ENCODE results near the gene GLRA2.

The GLRA2 gene

DNA sequence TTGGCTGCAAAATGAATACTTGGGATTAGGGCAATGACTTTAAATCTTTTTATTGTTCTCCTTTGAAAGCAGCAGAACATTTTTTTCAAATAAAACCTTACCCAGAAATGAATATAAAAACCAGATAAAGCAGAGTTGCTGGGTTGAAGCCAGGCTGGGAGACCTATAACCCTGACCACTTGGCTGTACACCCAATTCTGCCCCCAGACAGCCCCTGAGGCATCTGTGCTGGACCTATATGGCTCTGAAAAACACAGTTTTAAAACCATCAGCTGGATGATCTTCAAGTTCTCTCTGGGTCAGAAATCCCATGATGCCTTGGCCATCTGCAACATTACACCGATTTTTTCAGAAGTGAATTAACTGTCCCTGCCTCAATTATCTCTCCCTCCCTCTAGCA lies 23.7 kb upstream of the GLRA2 start:
- H3K9ac ChIP-seq (ENCODE audit: low read length) = no peak overlapping the region
- no peak for DNase-seq

DNA sequence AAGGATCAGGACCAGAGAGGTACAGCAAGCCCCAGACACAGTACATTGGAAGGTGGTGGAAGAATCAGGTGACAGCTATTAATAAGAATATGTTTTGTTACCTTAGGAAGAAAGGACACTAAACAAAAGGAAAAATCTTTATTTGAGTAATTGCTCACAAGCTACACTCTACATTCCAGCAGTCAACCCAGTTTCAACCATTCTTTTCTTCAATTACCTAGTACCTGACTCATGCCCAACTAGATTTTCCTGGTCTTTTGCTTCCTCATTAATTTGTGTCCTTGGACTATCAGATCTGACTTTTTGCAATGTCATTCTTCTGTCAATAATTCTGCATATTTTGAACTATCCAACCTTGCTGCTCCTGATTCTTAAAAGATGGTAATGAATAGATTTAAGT lies 22.5 kb upstream of the GLRA2 start:
- TF ChIP-seq EZH2 (optimal IDR thresholded peaks at IDR 0.05; ENCODE audit: low read depth, low read length) (no peak), EZH2phosphoT487 (IDR thresholded peaks at IDR 0.05; ENCODE audit: low read length) (no peak), CTCF (IDR thresholded peaks at IDR 0.05; ENCODE audit: low read length) (no peak)
- H4K20me1 ChIP-seq (ENCODE audit: insufficient read depth, low read length) = no peaks in the 10 kb centered on the region
- H3K27ac ChIP-seq (ENCODE audit: low read length) = no peak overlapping the region
- no peaks in the 10 kb centered on the region for H3K27me3 ChIP-seq (replicated peaks; ENCODE audit: insufficient read depth, low read length)
- no peaks in the 10 kb centered on the region for H3K9me2 ChIP-seq (replicated peaks; ENCODE audit: insufficient read depth, low read length)
- no peaks in the 10 kb centered on the region for H3K79me2 ChIP-seq (ENCODE audit: low read length)
- H2AFZ ChIP-seq (ENCODE audit: low read length) = no peak overlapping the region
- no peaks in the 10 kb centered on the region for H3F3A ChIP-seq (ENCODE audit: insufficient read depth, low read length)
- DNase-seq = no peak
- no peaks in the 10 kb centered on the region for H3K4me1 ChIP-seq (ENCODE audit: low read length)
- no peak overlapping the region for H3K4me3 ChIP-seq (ENCODE audit: low read length)
- no peak overlapping the region for H3K9ac ChIP-seq (ENCODE audit: low read length)
- H3K36me3 ChIP-seq (replicated peaks; ENCODE audit: insufficient read depth, low read length) = no peaks in the 10 kb centered on the region
- H3K9me3 ChIP-seq (replicated peaks; ENCODE audit: insufficient read depth, low read length) = no peaks in the 10 kb centered on the region
- no peak overlapping the region for H3K4me2 ChIP-seq (ENCODE audit: low read depth, low read length)

More for the DNA sequence above, 23.7 kb upstream of the GLRA2 start:
- Histone ChIP-seq H2AFZ (ENCODE audit: low read length) (no peak overlapping the region), H3K27ac (ENCODE audit: low read length) (no peak overlapping the region), H3K4me2 (ENCODE audit: low read depth, low read length) (no peak overlapping the region), H3K4me1 (ENCODE audit: low read length) (no peaks in the 10 kb centered on the region), H3K36me3 (replicated peaks; ENCODE audit: insufficient read depth, low read length) (no peaks in the 10 kb centered on the region), H3K79me2 (ENCODE audit: low read length) (no peaks in the 10 kb centered on the region), H3F3A (ENCODE audit: insufficient read depth, low read length) (no peaks in the 10 kb centered on the region), H3K9me3 (replicated peaks; ENCODE audit: insufficient read depth, low read length) (no peaks in the 10 kb centered on the region), H4K20me1 (ENCODE audit: insufficient read depth, low read length) (no peaks in the 10 kb centered on the region), H3K9me2 (replicated peaks; ENCODE audit: insufficient read depth, low read length) (no peaks in the 10 kb centered on the region), H3K27me3 (replicated peaks; ENCODE audit: insufficient read depth, low read length) (no peaks in the 10 kb centered on the region), H3K4me3 (ENCODE audit: low read length) (no peak overlapping the region)
- TF ChIP-seq CTCF (IDR thresholded peaks at IDR 0.05; ENCODE audit: low read length) (no peak), EZH2phosphoT487 (IDR thresholded peaks at IDR 0.05; ENCODE audit: low read length) (no peak), EZH2 (optimal IDR thresholded peaks at IDR 0.05; ENCODE audit: low read depth, low read length) (no peak)

DNA sequence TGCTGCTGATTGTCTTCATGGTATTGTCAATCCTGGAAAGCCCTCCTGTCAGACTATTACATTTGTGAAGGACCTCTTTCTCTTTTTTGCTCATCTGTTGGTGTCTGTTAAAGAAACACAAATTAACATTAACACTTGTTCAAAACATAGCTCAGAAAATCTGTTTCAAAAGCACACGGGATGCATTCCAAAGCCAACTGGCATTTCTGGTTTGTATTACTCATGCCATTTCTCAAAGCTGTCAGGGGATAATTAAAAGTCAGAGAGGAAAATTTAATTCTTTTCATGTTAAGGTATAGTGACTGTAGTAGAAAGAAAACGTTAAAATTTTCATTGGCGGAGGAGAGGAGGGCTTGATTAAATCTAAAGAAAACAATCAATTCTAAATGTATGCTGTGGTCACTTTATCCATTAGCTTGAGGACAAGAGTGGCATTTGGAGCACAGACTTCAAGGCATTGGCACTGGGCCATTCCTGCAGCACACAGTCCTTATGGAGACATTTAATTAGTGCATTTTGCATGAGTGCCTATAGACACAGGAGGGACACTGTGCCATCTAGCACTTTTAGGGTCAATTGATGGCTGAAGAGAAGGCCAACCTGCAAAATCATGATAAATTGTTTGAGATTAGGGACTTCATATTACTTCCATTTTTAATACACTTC lies 21.2 kb upstream of the GLRA2 start:
- no peaks in the 10 kb centered on the region for H3K36me3 ChIP-seq (replicated peaks; ENCODE audit: insufficient read depth, low read length)
- no peaks in the 10 kb centered on the region for H3K27me3 ChIP-seq (replicated peaks; ENCODE audit: insufficient read depth, low read length)
- H3F3A ChIP-seq (ENCODE audit: insufficient read depth, low read length) = no peaks in the 10 kb centered on the region
- no peaks in the 10 kb centered on the region for H3K9me3 ChIP-seq (replicated peaks; ENCODE audit: insufficient read depth, low read length)
- no peak overlapping the region for H3K9ac ChIP-seq (ENCODE audit: low read length)
- no peak for TF ChIP-seq EZH2phosphoT487 (IDR thresholded peaks at IDR 0.05; ENCODE audit: low read length)
- no peak for TF ChIP-seq CTCF (IDR thresholded peaks at IDR 0.05; ENCODE audit: low read length)
- no peak overlapping the region for H2AFZ ChIP-seq (ENCODE audit: low read length)
- no peak overlapping the region for H3K27ac ChIP-seq (ENCODE audit: low read length)
- H3K4me1 ChIP-seq (ENCODE audit: low read length) = no peaks in the 10 kb centered on the region
- DNase-seq = no peak
- no peak overlapping the region for H3K4me3 ChIP-seq (ENCODE audit: low read length)
- no peaks in the 10 kb centered on the region for H3K79me2 ChIP-seq (ENCODE audit: low read length)
- H4K20me1 ChIP-seq (ENCODE audit: insufficient read depth, low read length) = no peaks in the 10 kb centered on the region
- H3K9me2 ChIP-seq (replicated peaks; ENCODE audit: insufficient read depth, low read length) = no peaks in the 10 kb centered on the region
- no peak overlapping the region for H3K4me2 ChIP-seq (ENCODE audit: low read depth, low read length)
